ENCODE data around the gene RHOF.
"Not testable (repeated sequence)": the region's sequence is repeated elsewhere in the genome, so short reads cannot be mapped to it uniquely, and the experiment has no call there.

Gene RHOF

GRCh38 chr12:121792607-121793439 lies 665 bp downstream of the RHOF start:
- H3K4me1 ChIP-seq (ENCODE audit: control insufficient read depth in 1 of 2, insufficient read depth in 2 of 2, low read length in 2 of 2), result peaks cover 31 to 41% of the 10 kb centered on the region in 2 experiments
- peak overlapping the region; percentile 32 for H4K91ac ChIP-seq (ENCODE audit: low read depth, low read length)
- WGBS (ENCODE audit: extremely low coverage, insufficient coverage, insufficient read length), result no CpG with 5 or more reads among the region's 48 CpGs
- H2BK5ac ChIP-seq (ENCODE audit: low read depth, low read length, poor library complexity), result no peak overlapping the region
- H4K8ac ChIP-seq (ENCODE audit: low read depth, low read length), result peak overlapping the region; percentile 77
- peak overlapping the region; percentile 72 for H3K14ac ChIP-seq (ENCODE audit: low read length)
- H2AK5ac ChIP-seq (ENCODE audit: low read length), result no peak overlapping the region
- H3K36me3 ChIP-seq (ENCODE audit: control insufficient read depth in 1 of 2, insufficient read depth in 2 of 2, low read length in 2 of 2), result peaks cover 15 to 22% of the 10 kb centered on the region in 2 experiments
- peak overlapping the region; percentile 30 for H2AFZ ChIP-seq (ENCODE audit: insufficient read depth, low read length, poor library complexity)
- peak overlapping the region; percentile 62 for H4K12ac ChIP-seq (ENCODE audit: low read depth, low read length)
- peak overlapping the region; percentile 59 for H3K4me3 ChIP-seq (ENCODE audit: low read depth, low read length)
- H3K27me3 ChIP-seq (ENCODE audit: insufficient read depth, low read length), result no peaks in the 10 kb centered on the region
- no peak for DNase-seq
- H3K9me3 ChIP-seq (ENCODE audit: insufficient read depth, low read depth, low read length), result no peaks in the 10 kb centered on the region
- H3K9ac ChIP-seq (ENCODE audit: low read length), result peak overlapping the region; percentile 18
- peak overlapping the region; percentile 34 for H2BK120ac ChIP-seq (ENCODE audit: insufficient read depth, low read length, poor library complexity)
- H3K18ac ChIP-seq (ENCODE audit: low read length), result peak overlapping the region; percentile 63
- peak overlapping the region; percentile 97 for H3K4me2 ChIP-seq (ENCODE audit: low read length)
- H3K79me2 ChIP-seq (ENCODE audit: control insufficient read depth, insufficient read depth, low read length, poor library complexity), result peaks cover 5% of the 10 kb centered on the region
- H3K27ac ChIP-seq (ENCODE audit: low read depth, low read length), result no peak overlapping the region
- H2BK12ac ChIP-seq (ENCODE audit: low read length), result no peak overlapping the region
- H3K23ac ChIP-seq (ENCODE audit: low read length), result no peak overlapping the region
- H3K4ac ChIP-seq (ENCODE audit: low read depth, low read length), result no peak overlapping the region
- peaks cover 19% of the 10 kb centered on the region for H3K79me1 ChIP-seq (ENCODE audit: low read length)

GRCh38 chr12:121791671-121792551 lies 1.6 kb downstream of the RHOF start:
- peaks cover 25 to 33% of the 10 kb centered on the region in 2 experiments for H3K4me1 ChIP-seq (ENCODE audit: control insufficient read depth in 1 of 2, insufficient read depth in 2 of 2, low read length in 2 of 2)
- H2BK5ac ChIP-seq (ENCODE audit: low read depth, low read length, poor library complexity), result no peak overlapping the region
- H3K9me3 ChIP-seq (ENCODE audit: insufficient read depth, low read depth, low read length), result peaks cover 3% of the 10 kb centered on the region
- no peak overlapping the region for H2BK12ac ChIP-seq (ENCODE audit: low read length)
- H2AFZ ChIP-seq (ENCODE audit: insufficient read depth, low read length, poor library complexity), result no peak overlapping the region
- H2BK120ac ChIP-seq (ENCODE audit: insufficient read depth, low read length, poor library complexity), result no peak overlapping the region
- no peak overlapping the region for H3K23ac ChIP-seq (ENCODE audit: low read length)
- no peak overlapping the region for H4K91ac ChIP-seq (ENCODE audit: low read depth, low read length)
- H3K14ac ChIP-seq (ENCODE audit: low read length), result no peak overlapping the region
- no peaks in the 10 kb centered on the region for H3K27me3 ChIP-seq (ENCODE audit: insufficient read depth, low read length)
- no peak overlapping the region for H2AK5ac ChIP-seq (ENCODE audit: low read length)
- H3K79me2 ChIP-seq (ENCODE audit: control insufficient read depth, insufficient read depth, low read length, poor library complexity), result peaks cover 2% of the 10 kb centered on the region
- H3K4me2 ChIP-seq (ENCODE audit: low read length), result no peak overlapping the region
- no peak overlapping the region for H3K27ac ChIP-seq (ENCODE audit: low read depth, low read length)
- peak; percentile 62 to 63 for DNase-seq
- WGBS (ENCODE audit: extremely low coverage, insufficient coverage, insufficient read length), result no CpG with 5 or more reads among the region's 14 CpGs
- no peak overlapping the region for H3K4me3 ChIP-seq (ENCODE audit: low read depth, low read length)
- no peak overlapping the region for H3K18ac ChIP-seq (ENCODE audit: low read length)
- H3K36me3 ChIP-seq (ENCODE audit: control insufficient read depth in 1 of 2, insufficient read depth in 2 of 2, low read length in 2 of 2), result peaks cover 15 to 17% of the 10 kb centered on the region in 2 experiments
- H4K8ac ChIP-seq (ENCODE audit: low read depth, low read length), result no peak overlapping the region
- H3K9ac ChIP-seq (ENCODE audit: low read length), result no peak overlapping the region
- H3K4ac ChIP-seq (ENCODE audit: low read depth, low read length), result no peak overlapping the region
- H3K79me1 ChIP-seq (ENCODE audit: low read length), result peaks cover 15% of the 10 kb centered on the region
- H4K12ac ChIP-seq (ENCODE audit: low read depth, low read length), result no peak overlapping the region

GRCh38 chr12:121790785-121791184 lies 2.7 kb downstream of the RHOF start:
- WGBS (ENCODE audit: extremely low coverage, insufficient coverage, insufficient read length), result no CpG with 5 or more reads among the region's 8 CpGs
- H3K14ac ChIP-seq (ENCODE audit: low read length); H2BK5ac ChIP-seq (ENCODE audit: low read depth, low read length, poor library complexity): not testable (repeated sequence)

More at GRCh38 chr12:121790785-121791184, 2.7 kb downstream of the RHOF start:
- H2AK5ac ChIP-seq (ENCODE audit: low read length); H3K23ac ChIP-seq (ENCODE audit: low read length); H3K4me3 ChIP-seq (ENCODE audit: low read depth, low read length); H3K9ac ChIP-seq (ENCODE audit: low read length); H3K27me3 ChIP-seq (ENCODE audit: insufficient read depth, low read length); H2BK120ac ChIP-seq (ENCODE audit: insufficient read depth, low read length, poor library complexity); H4K8ac ChIP-seq (ENCODE audit: low read depth, low read length); DNase-seq; H2BK12ac ChIP-seq (ENCODE audit: low read length); H3K18ac ChIP-seq (ENCODE audit: low read length); H3K27ac ChIP-seq (ENCODE audit: low read depth, low read length); H2AFZ ChIP-seq (ENCODE audit: insufficient read depth, low read length, poor library complexity); H3K79me2 ChIP-seq (ENCODE audit: control insufficient read depth, insufficient read depth, low read length, poor library complexity); H3K36me3 ChIP-seq (ENCODE audit: control insufficient read depth in 1 of 2, insufficient read depth in 2 of 2, low read length in 2 of 2); H4K91ac ChIP-seq (ENCODE audit: low read depth, low read length); H3K4ac ChIP-seq (ENCODE audit: low read depth, low read length); H3K4me2 ChIP-seq (ENCODE audit: low read length); H3K9me3 ChIP-seq (ENCODE audit: insufficient read depth, low read depth, low read length): not testable (repeated sequence)
- Histone ChIP-seq H3K79me1 (ENCODE audit: low read length) (peaks cover 15% of the 10 kb centered on the region), H3K4me1 (ENCODE audit: control insufficient read depth in 1 of 2, insufficient read depth in 2 of 2, low read length in 2 of 2) (peaks cover 25 to 30% of the 10 kb centered on the region in 2 experiments), H4K12ac (ENCODE audit: low read depth, low read length) (peak overlapping the region; percentile 33)

All from trophoblast cell (in vitro differentiated cells and primary cell).